Thyroid gland (tissue), 4 donors: ENCODE measurements around the gene S100A2.

ENCODE experiments used
- CTCF ChIP-seq, 6 experiments: fragments of 200-600 bp in 3 of 6; fragments of 450-650 bp in 3 of 6; sonication (generic) in 3 of 6; IDR thresholded peaks; one replicate each; pipeline ENCODE4 v1.5.1; 2016 to 2019; ENCODE audit warnings: antibody characterized with exemption in 6 of 6, mild to moderate bottlenecking in 2 of 6, inconsistent platforms in 1 of 6, moderate library complexity in 1 of 6
- POLR2A ChIP-seq, 2 donors: fragments of 450-650 bp; IDR thresholded peaks; one replicate each; pipeline ENCODE4 v1.6.1; 2017; ENCODE audit warnings: antibody characterized with exemption in 2 of 2, mild to moderate bottlenecking in 2 of 2, moderate library complexity in 1 of 2

DNA sequence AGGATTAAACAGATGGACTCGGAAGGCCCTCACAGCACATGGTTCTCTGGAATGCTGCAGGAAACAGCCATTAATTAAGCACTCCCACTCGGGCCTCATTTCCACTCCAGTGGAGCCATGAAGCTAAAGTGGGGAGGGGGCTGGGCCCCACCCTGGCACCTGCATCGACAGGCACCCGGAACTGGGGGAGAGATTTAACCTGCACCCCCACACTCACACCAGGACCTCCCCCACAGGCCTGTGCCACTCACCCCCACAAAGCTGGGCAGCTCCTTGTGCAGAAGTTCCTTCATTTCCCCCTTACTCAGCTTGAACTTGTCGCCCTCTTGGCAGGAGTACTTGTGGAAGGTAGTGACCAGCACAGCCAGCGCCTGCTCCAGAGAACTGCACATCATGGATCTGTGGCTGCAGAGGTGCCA, 2.2 kb downstream of the S100A2 start:
- no peak for TF ChIP-seq CTCF (IDR thresholded peaks at IDR 0.05)
- TF ChIP-seq POLR2A (IDR thresholded peaks at IDR 0.05), result no peak
